ENCODE measurements around the gene KRT73.

The KRT73 gene

DNA sequence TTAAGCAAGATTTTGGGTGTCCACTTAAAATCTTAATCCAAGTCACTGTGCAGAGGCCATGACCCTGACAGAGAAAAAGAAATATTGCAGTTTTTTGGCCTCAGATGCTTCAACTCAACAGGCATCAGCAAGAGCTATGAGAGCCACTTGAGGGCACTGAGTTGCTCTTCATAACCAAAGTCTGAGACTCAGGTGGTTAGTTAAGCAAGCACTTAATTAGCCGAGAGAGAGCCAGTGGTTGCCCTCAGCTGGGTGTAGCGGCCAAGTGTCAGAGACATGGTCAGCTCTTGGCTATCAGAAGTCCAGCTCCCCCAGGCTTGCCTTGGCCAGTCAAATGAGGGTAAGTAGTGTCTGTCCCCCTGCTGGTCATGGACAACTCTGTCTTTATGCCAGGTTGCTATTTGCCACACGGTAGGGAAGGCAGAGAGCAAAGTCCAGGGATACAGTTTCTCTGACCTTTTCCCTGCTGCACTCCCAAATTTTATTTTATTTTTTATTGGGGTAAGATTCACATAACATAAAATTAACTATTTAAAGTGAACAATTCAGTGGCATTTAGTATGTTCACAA lies 56.4 kb downstream of the KRT73 start:
- TF ChIP-seq MYC (IDR thresholded peaks at IDR 0.05; ENCODE audit: low read depth, low read length) (no peak), CTCF (IDR thresholded peaks at IDR 0.05; ENCODE audit: low read depth, low read length) (peak; percentile 20)
- DNase-seq (ENCODE audit: low read depth): no peak
- no peak overlapping the region for H3K4me3 ChIP-seq (ENCODE audit: low read depth, low read length)

DNA sequence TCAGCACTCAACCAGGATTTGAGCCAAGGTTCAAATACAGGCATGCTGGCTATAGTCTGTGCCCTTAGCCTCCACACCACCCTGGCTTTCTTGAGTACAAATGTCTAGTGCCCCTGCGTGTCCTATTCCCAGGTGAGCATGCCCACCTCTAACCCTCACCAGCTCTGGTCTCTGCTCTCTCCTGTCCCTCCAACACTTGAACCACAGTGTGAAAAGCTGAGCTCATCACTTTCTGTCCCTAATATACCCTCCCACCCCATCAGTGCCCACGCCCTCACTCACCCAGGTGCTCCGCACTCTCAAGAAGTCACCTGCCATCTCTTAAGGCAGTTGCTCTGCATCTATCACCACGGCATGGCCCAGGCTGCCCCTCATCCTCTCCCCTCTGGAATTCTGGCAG lies 58.4 kb downstream of the KRT73 start:
- TF ChIP-seq MYC (IDR thresholded peaks at IDR 0.05; ENCODE audit: low read depth, low read length) (no peak), MAX (IDR thresholded peaks at IDR 0.05; ENCODE audit: low read depth, low read length) (no peak), CTCF (IDR thresholded peaks at IDR 0.05; ENCODE audit: low read depth, low read length) (no peak), POLR2A (IDR thresholded peaks at IDR 0.05; ENCODE audit: extremely low read depth, insufficient read length) (no peak)
- no peak for DNase-seq (ENCODE audit: low read depth)
- H3K4me3 ChIP-seq (ENCODE audit: low read depth, low read length): no peak overlapping the region

DNA sequence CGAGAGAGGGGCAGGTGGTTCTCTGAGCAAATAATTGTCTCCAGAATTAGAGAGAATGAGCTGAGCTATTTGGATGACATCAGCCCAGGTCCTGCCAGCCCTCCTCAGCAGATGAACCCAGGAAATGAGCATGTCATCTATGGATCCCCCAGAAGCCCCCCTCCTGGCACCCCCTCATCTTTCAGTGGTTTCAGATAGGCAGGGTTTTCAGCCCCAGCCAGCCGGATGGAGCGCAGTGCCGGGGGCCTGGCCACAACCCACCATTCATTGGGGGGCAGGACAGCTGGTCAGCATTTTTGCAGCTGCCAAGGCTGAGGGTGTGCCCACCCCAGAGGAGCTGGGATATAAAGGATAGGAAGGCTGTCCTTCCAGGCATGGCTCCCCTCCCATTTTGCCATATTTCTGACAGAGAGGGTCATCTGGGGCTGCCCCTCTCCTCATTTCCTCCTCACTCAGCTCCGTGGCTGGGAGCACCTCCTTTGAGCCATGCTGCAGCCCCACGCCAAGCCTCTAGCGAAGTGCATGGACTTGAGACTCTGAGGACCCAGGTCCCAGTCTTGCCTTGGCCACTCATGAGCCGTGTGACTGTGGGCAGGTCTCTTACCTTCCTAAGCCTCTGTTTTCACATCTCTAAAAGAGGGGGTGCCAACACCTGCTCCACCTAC lies 59.4 kb downstream of the KRT73 start:
- no peak for DNase-seq (ENCODE audit: low read depth)
- H3K4me3 ChIP-seq (ENCODE audit: low read depth, low read length): no peak overlapping the region
- TF ChIP-seq MYC (IDR thresholded peaks at IDR 0.05; ENCODE audit: low read depth, low read length) (no peak), POLR2A (IDR thresholded peaks at IDR 0.05; ENCODE audit: extremely low read depth, insufficient read length) (no peak), MAX (IDR thresholded peaks at IDR 0.05; ENCODE audit: low read depth, low read length) (no peak), CTCF (IDR thresholded peaks at IDR 0.05; ENCODE audit: low read depth, low read length) (no peak)

Data from NB4 (cell line).